Measurements from ENCODE around the gene COX7B2. TPM values are rescaled to one million over a fixed set of nuclear protein-coding genes. Genes with fewer than 3 reads are reported as not detected.

The COX7B2 gene
- total and polyA plus RNA-seq, 10 of the 15 experiments (the other 5 are each of a cell fraction or from before 2014, with no cell fraction given), result not detected

GRCh38 chr4:46953564-46953963 is 44.5 kb upstream of the COX7B2 start:
- no TSS peak for BruUV-seq (replicated peaks)
- RAD21 ChIA-PET (ENCODE audit: unreplicated experiment), result interaction anchor here (1.1 kb wide), 1 partner anchor 12 kb away, joined by 3 read pairs; no protein-coding TSS in a partner anchor
- WGBS (ENCODE audit: insufficient coverage, insufficient replicate concordance, low lambda C conversion rate, missing lambda C conversion rate), result 0% methylated on average over 2 of the region's 2 CpGs
- Histone ChIP-seq H3K9me3 (replicated peaks; ENCODE audit: control insufficient read depth, insufficient read depth, low read length) (no peaks in the 10 kb centered on the region), H3K4me3 (no peak overlapping the region), H3K27me3 (replicated peaks in 1 of 2; ENCODE audit: control insufficient read depth in 2 of 2, insufficient read depth in 2 of 2, low read length in 1 of 2) (no peaks in the 10 kb centered on the region), H3K79me2 (ENCODE audit: control insufficient read depth, insufficient read depth, low read length) (no peaks in the 10 kb centered on the region), H4K20me1 (ENCODE audit: control insufficient read depth, insufficient read depth) (no peaks in the 10 kb centered on the region), H2AFZ (ENCODE audit: control insufficient read depth, low read depth, low read length) (no peak overlapping the region), H3K36me3 (ENCODE audit: control insufficient read depth in 2 of 2, insufficient read depth in 2 of 2, low read length in 1 of 2) (no peaks in the 10 kb centered on the region), H3K4me1 (ENCODE audit: control insufficient read depth, insufficient read depth, low read length) (no peaks in the 10 kb centered on the region), H3K27ac (ENCODE audit: control insufficient read depth, insufficient read depth) (no peak overlapping the region), H3K4me2 (ENCODE audit: control insufficient read depth, insufficient read depth) (no peak overlapping the region), H3K9ac (ENCODE audit: control insufficient read depth, insufficient read depth, low read length) (no peak overlapping the region)
- no peak for ATAC-seq
- intact Hi-C loops (cut with micrococcal nuclease; ENCODE audit: unreplicated experiment) (no loop called here), in situ Hi-C loops (cut with MboI) (no loop called here)
- CTCF ChIA-PET, result interaction anchor here (1.2 to 6.5 kb wide), 4 partner anchors 8 to 18 kb away, joined by 3 to 41 read pairs (median 7); no protein-coding TSS in a partner anchor
- no peak for FAIRE-seq
- POLR2A ChIA-PET, result no interaction called here
- no peak for DNase-seq (ENCODE audit: low read depth, low spot score)
- TF ChIP-seq NFXL1 (IDR thresholded peaks at IDR 0.05; ENCODE audit: borderline replicate concordance), result no peak
- no peak for TF ChIP-seq ATF7 (IDR thresholded peaks at IDR 0.05; ENCODE audit: low read depth)
- no peak for TF ChIP-seq POLR2AphosphoS2 (IDR thresholded peaks at IDR 0.05; ENCODE audit: low read depth, low read length)
- TF ChIP-seq SREBF2 (IDR thresholded peaks at IDR 0.05; ENCODE audit: low read length), result no peak
- SMC1A ChIA-PET (ENCODE audit: uncharacterized antibody, unreplicated experiment), result interaction anchor here (0.6 to 4.3 kb wide), 6 partner anchors 7 to 79 kb away, joined by 3 to 47 read pairs (median 5); no protein-coding TSS in a partner anchor

GRCh38 chr4:46952451-46952850 is 43.4 kb upstream of the COX7B2 start:
- FAIRE-seq (no peak), DNase-seq (ENCODE audit: low read depth, low spot score) (no peak), ATAC-seq (no peak)
- intact Hi-C loops (cut with micrococcal nuclease; ENCODE audit: unreplicated experiment), result no loop called here
- POLR2A ChIA-PET, result interaction anchor here (2.1 kb wide), 1 partner anchor 59 kb away, joined by 11 read pairs; no protein-coding TSS in a partner anchor
- H3K27ac ChIP-seq (ENCODE audit: control insufficient read depth, insufficient read depth), result no peak overlapping the region
- no peaks in the 10 kb centered on the region for H4K20me1 ChIP-seq (ENCODE audit: control insufficient read depth, insufficient read depth)
- H3K9ac ChIP-seq (ENCODE audit: control insufficient read depth, insufficient read depth, low read length), result no peak overlapping the region
- in situ Hi-C loops (cut with MboI), result no loop called here
- no peaks in the 10 kb centered on the region for H3K79me2 ChIP-seq (ENCODE audit: control insufficient read depth, insufficient read depth, low read length)
- H3K4me2 ChIP-seq (ENCODE audit: control insufficient read depth, insufficient read depth), result no peak overlapping the region
- WGBS (ENCODE audit: insufficient coverage, insufficient replicate concordance, low lambda C conversion rate, missing lambda C conversion rate), result 0% methylated on average over 2 of the region's 2 CpGs
- H3K36me3 ChIP-seq (ENCODE audit: control insufficient read depth in 2 of 2, insufficient read depth in 2 of 2, low read length in 1 of 2), result no peaks in the 10 kb centered on the region
- BruUV-seq (replicated peaks), result no TSS peak
- SMC1A ChIA-PET (ENCODE audit: uncharacterized antibody, unreplicated experiment), result interaction anchor here (0.9 to 4.3 kb wide), 11 partner anchors 9 to 59 kb away, joined by 3 to 47 read pairs (median 4); no protein-coding TSS in a partner anchor
- no peaks in the 10 kb centered on the region for H3K27me3 ChIP-seq (replicated peaks in 1 of 2; ENCODE audit: control insufficient read depth in 2 of 2, insufficient read depth in 2 of 2, low read length in 1 of 2)
- no peak overlapping the region for H3K4me3 ChIP-seq
- no peaks in the 10 kb centered on the region for H3K4me1 ChIP-seq (ENCODE audit: control insufficient read depth, insufficient read depth, low read length)
- CTCF ChIA-PET, result interaction anchor here (1.0 to 6.5 kb wide), 5 partner anchors 12 to 23 kb away, joined by 3 to 41 read pairs (median 6); no protein-coding TSS in a partner anchor
- H3K9me3 ChIP-seq (replicated peaks; ENCODE audit: control insufficient read depth, insufficient read depth, low read length), result no peaks in the 10 kb centered on the region
- RAD21 ChIA-PET (ENCODE audit: unreplicated experiment), result interaction anchor here (0.9 to 1.9 kb wide), 5 partner anchors 11 to 59 kb away, joined by 3 to 6 read pairs (median 4); no protein-coding TSS in a partner anchor
- no peak overlapping the region for H2AFZ ChIP-seq (ENCODE audit: control insufficient read depth, low read depth, low read length)
- TF ChIP-seq HSF1 (IDR thresholded peaks at IDR 0.05; ENCODE audit: low read depth, low read length) (no peak), FOXK2 (IDR thresholded peaks at IDR 0.05) (no peak), RUNX3 (IDR thresholded peaks at IDR 0.05; ENCODE audit: low read length) (no peak), MYB (IDR thresholded peaks at IDR 0.05; ENCODE audit: borderline replicate concordance, low read depth, low read length) (no peak), STAT1 (conservative IDR thresholded peaks at IDR 0.05) (no peak), TBL1XR1 (IDR thresholded peaks at IDR 0.05; ENCODE audit: low read depth, low read length) (no peak), HDAC6 (IDR thresholded peaks at IDR 0.05; ENCODE audit: unreplicated experiment) (no peak), CEBPZ (IDR thresholded peaks at IDR 0.05; ENCODE audit: low read depth, low read length) (no peak), POLR2AphosphoS5 (IDR thresholded peaks at IDR 0.05; ENCODE audit: low read length) (no peak)
